ENCODE data around the gene PDK3.

DNA sequence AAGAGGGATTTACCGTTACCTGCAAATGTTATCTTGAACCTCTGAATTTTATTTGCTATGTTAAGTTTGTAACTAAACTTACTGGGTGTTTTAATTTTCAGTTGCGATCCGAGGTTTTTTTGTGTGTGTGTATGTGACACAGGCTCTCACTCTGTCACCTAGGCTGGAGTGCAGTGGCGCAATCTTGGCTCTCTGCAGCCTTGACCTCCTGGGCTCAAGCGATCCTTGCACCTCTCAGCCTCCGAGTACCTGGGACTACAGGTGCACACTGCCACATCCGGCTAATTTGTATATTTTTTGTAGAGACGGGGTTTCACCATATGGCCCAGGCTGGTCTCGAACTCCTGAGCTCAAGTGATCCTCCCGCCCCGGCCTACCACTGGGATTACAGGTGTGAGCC is 18.5 kb downstream of the PDK3 start:
- TF ChIP-seq, protein P1, sequence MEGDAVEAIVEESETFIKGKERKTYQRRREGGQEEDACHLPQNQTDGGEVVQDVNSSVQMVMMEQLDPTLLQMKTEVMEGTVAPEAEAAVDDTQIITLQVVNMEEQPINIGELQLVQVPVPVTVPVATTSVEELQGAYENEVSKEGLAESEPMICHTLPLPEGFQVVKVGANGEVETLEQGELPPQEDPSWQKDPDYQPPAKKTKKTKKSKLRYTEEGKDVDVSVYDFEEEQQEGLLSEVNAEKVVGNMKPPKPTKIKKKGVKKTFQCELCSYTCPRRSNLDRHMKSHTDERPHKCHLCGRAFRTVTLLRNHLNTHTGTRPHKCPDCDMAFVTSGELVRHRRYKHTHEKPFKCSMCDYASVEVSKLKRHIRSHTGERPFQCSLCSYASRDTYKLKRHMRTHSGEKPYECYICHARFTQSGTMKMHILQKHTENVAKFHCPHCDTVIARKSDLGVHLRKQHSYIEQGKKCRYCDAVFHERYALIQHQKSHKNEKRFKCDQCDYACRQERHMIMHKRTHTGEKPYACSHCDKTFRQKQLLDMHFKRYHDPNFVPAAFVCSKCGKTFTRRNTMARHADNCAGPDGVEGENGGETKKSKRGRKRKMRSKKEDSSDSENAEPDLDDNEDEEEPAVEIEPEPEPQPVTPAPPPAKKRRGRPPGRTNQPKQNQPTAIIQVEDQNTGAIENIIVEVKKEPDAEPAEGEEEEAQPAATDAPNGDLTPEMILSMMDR (IDR thresholded peaks at IDR 0.05), result no peak
- TF ChIP-seq POLR2A (IDR thresholded peaks at IDR 0.05), result no peak
